ENCODE data around the gene CYP3A7.

CYP3A7 gene

GRCh38 chr7:99734987-99735386 lies at the start of gene CYP3A7:
CYP3A7 (minus strand) TSS chr7:99735196; CDS start chr7:99735093, 103 bp downstream.
- H2AFZ ChIP-seq (ENCODE audit: low read length): no peak within 1 kb of the TSS
- H3K4me3 ChIP-seq (ENCODE audit: low read length, poor library complexity, severe bottlenecking): no peak within 1 kb of the TSS
- no peaks in the 10 kb centered on the region for H3K27me3 ChIP-seq (ENCODE audit: insufficient read depth, low read length, poor library complexity, severe bottlenecking)
- no peaks in the 10 kb centered on the region for H3K9me2 ChIP-seq (replicated peaks; ENCODE audit: low read depth, low read length)
- no peaks in the 10 kb centered on the region for H3F3A ChIP-seq (ENCODE audit: low read depth)
- H3K9me3 ChIP-seq (ENCODE audit: insufficient read depth, low read depth, low read length): no peaks in the 10 kb centered on the region
- H4K20me1 ChIP-seq (ENCODE audit: insufficient read depth, low read length, poor library complexity, severe bottlenecking): no peaks in the 10 kb centered on the region
- no peaks in the 10 kb centered on the region for H3K79me2 ChIP-seq (ENCODE audit: insufficient read depth, low read length)
- peaks cover 29% of the 10 kb centered on the region for H3K4me1 ChIP-seq (ENCODE audit: insufficient read depth, low read length, poor library complexity, severe bottlenecking)
- H3K9ac ChIP-seq (ENCODE audit: low read depth, low read length, poor library complexity, severe bottlenecking): no peak within 1 kb of the TSS
- no peaks in the 10 kb centered on the region for H3K36me3 ChIP-seq (ENCODE audit: insufficient read depth, low read length)
- TF ChIP-seq, protein P1, sequence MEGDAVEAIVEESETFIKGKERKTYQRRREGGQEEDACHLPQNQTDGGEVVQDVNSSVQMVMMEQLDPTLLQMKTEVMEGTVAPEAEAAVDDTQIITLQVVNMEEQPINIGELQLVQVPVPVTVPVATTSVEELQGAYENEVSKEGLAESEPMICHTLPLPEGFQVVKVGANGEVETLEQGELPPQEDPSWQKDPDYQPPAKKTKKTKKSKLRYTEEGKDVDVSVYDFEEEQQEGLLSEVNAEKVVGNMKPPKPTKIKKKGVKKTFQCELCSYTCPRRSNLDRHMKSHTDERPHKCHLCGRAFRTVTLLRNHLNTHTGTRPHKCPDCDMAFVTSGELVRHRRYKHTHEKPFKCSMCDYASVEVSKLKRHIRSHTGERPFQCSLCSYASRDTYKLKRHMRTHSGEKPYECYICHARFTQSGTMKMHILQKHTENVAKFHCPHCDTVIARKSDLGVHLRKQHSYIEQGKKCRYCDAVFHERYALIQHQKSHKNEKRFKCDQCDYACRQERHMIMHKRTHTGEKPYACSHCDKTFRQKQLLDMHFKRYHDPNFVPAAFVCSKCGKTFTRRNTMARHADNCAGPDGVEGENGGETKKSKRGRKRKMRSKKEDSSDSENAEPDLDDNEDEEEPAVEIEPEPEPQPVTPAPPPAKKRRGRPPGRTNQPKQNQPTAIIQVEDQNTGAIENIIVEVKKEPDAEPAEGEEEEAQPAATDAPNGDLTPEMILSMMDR (conservative IDR thresholded peaks at IDR 0.05; ENCODE audit: low read length): no peak
- no peak for TF ChIP-seq EZH2phosphoT487 (IDR thresholded peaks at IDR 0.05; ENCODE audit: borderline replicate concordance)
- H3K4me2 ChIP-seq (ENCODE audit: low read depth, low read length, poor library complexity, severe bottlenecking): no peak within 1 kb of the TSS

- Histone ChIP-seq H4K20me1 (ENCODE audit: insufficient read depth, low read length, poor library complexity, severe bottlenecking) (no peaks in the 10 kb centered on the region), H3K9me3 (ENCODE audit: insufficient read depth, low read depth, low read length) (no peaks in the 10 kb centered on the region), H3K79me2 (ENCODE audit: insufficient read depth, low read length) (no peaks in the 10 kb centered on the region), H3K36me3 (ENCODE audit: insufficient read depth, low read length) (no peaks in the 10 kb centered on the region), H3K4me1 (ENCODE audit: insufficient read depth, low read length, poor library complexity, severe bottlenecking) (peaks cover 4% of the 10 kb centered on the region), H3K9ac (ENCODE audit: low read depth, low read length, poor library complexity, severe bottlenecking) (no peak within 1 kb of the TSS), H3K4me2 (ENCODE audit: low read depth, low read length, poor library complexity, severe bottlenecking) (no peak within 1 kb of the TSS), H3F3A (ENCODE audit: low read depth) (no peaks in the 10 kb centered on the region), H3K27me3 (ENCODE audit: insufficient read depth, low read length, poor library complexity, severe bottlenecking) (no peaks in the 10 kb centered on the region), H2AFZ (ENCODE audit: low read length) (no peak within 1 kb of the TSS), H3K4me3 (ENCODE audit: low read length, poor library complexity, severe bottlenecking) (no peak within 1 kb of the TSS), H3K9me2 (replicated peaks; ENCODE audit: low read depth, low read length) (no peaks in the 10 kb centered on the region)
- no peak for TF ChIP-seq EZH2phosphoT487 (IDR thresholded peaks at IDR 0.05; ENCODE audit: borderline replicate concordance)
- TF ChIP-seq, protein P1 (conservative IDR thresholded peaks at IDR 0.05; ENCODE audit: low read length): no peak
These were observed 49.0 kb upstream of the CYP3A7 start, which contains the start of gene CYP3A4 for GRCh38 chr7:99784007-99784406. CYP3A4 (minus strand) TSS chr7:99784184; CDS start chr7:99784081, 103 bp downstream.

DNA sequence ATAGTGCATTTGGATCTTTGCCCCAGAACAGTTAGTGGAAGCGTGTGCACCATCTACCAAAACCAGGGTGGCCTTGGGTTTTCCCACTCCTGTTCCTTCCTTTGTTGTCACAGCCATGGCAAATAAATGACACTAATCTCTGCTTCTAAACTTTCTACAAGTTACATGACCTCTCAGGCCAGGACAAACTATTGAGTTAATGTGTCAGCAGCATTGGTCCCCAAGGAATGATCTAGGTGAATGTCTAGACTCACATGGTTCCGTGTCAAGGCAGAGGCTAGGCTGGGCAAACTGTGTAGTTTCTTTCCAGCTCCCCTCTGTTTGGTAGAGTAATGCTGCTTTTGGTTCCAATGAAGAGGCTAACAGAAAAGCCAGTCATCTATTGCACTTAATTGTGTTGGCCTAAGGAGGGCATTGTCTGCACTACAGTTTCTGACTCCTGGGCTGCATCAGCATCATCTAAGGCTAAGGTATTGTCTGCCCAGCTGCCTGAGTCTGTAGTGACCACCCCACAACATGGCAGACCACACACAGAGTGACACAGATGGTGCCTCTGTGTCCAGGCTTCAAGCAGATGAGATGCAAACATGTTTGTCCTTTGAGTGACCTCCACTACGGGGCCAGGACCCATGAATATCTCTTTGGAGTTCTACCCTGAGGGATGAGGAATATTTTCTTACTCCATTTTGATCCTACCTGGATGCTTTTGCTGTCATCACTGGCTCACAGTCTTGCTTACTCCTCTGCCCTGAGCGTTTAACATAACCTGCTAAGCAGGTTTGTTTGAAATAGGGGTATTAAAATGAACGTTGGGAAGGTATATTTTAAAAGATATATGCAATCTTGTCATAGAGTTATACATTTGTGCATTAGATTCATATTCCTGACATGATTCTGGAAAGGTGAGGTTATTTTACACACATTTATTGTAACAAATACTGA lies 47.3 kb upstream of the CYP3A7 start:
- no peaks in the 10 kb centered on the region for H3K36me3 ChIP-seq (ENCODE audit: insufficient read depth, low read length)
- no peak overlapping the region for H3K4me3 ChIP-seq (ENCODE audit: low read length, poor library complexity, severe bottlenecking)
- no peaks in the 10 kb centered on the region for H3K79me2 ChIP-seq (ENCODE audit: insufficient read depth, low read length)
- no peaks in the 10 kb centered on the region for H3F3A ChIP-seq (ENCODE audit: low read depth)
- H3K9ac ChIP-seq (ENCODE audit: low read depth, low read length, poor library complexity, severe bottlenecking): no peak overlapping the region
- H3K9me2 ChIP-seq (replicated peaks; ENCODE audit: low read depth, low read length): no peaks in the 10 kb centered on the region
- no peaks in the 10 kb centered on the region for H4K20me1 ChIP-seq (ENCODE audit: insufficient read depth, low read length, poor library complexity, severe bottlenecking)
- no peak overlapping the region for H2AFZ ChIP-seq (ENCODE audit: low read length)
- H3K4me2 ChIP-seq (ENCODE audit: low read depth, low read length, poor library complexity, severe bottlenecking): no peak overlapping the region
- H3K9me3 ChIP-seq (ENCODE audit: insufficient read depth, low read depth, low read length): no peaks in the 10 kb centered on the region
- TF ChIP-seq, protein P1 (conservative IDR thresholded peaks at IDR 0.05; ENCODE audit: low read length): no peak
- TF ChIP-seq EZH2phosphoT487 (IDR thresholded peaks at IDR 0.05; ENCODE audit: borderline replicate concordance): no peak
- peaks cover 8% of the 10 kb centered on the region for H3K27me3 ChIP-seq (ENCODE audit: insufficient read depth, low read length, poor library complexity, severe bottlenecking)
- H3K4me1 ChIP-seq (ENCODE audit: insufficient read depth, low read length, poor library complexity, severe bottlenecking): peaks cover 4% of the 10 kb centered on the region
